CD4-positive, alpha-beta T cell (primary cell): ENCODE data around the gene NFATC1. TPM values are rescaled to one million over a fixed set of nuclear protein-coding genes. Genes with fewer than 3 reads are reported as not detected.

Experiments
- ATAC-seq: fragments of 200-7000 bp; cut with Tn5 transposase; one replicate; pipeline ENCODE4 v1.10.0; 2022; ENCODE audit warnings: mild to moderate bottlenecking; ENCODE audit not compliant: poor library complexity
- CTCF ChIA-PET: fragments of 350-600 bp; sonication (Branson Sonifier 250); formaldehyde crosslinking; loops from one replicate; lab custom pipeline; 2021; ENCODE audit warnings: antibody characterized with exemption, inconsistent platforms; lab: Charles Lee
- POLR2A ChIA-PET: fragments of 350-600 bp; sonication (Branson Sonifier 250); formaldehyde crosslinking; loops from one replicate; lab custom pipeline; 2021; ENCODE audit warnings: antibody characterized with exemption, inconsistent platforms; lab: Charles Lee
- DNase-seq, 14 experiments: peaks; one replicate each; pipeline ENCODE4 v3.0.0-alpha.2; 2013 to 2020; ENCODE audit warnings: mixed read lengths in 2 of 14
- H3K27ac ChIP-seq, 2 donors: one replicate each; pipeline versions ENCODE4 v1.5.1 to v1.7.0; 2013; ENCODE audit warnings: low read length in 2 of 2, low read depth in 1 of 2, mild to moderate bottlenecking in 1 of 2
- H3K27me3 ChIP-seq, 2 experiments: 1 replicate in 1 of 2; 2 replicates in 1 of 2; pipeline versions ENCODE4 v1.6.1 to v1.7.0; 2013; ENCODE audit warnings: low read length in 2 of 2, control low read depth in 1 of 2, mild to moderate bottlenecking in 1 of 2, moderate library complexity in 1 of 2; ENCODE audit not compliant: insufficient read depth in 2 of 2, control insufficient read depth in 1 of 2
- H3K36me3 ChIP-seq: one replicate; pipeline ENCODE4 v1.6.1; 2013; ENCODE audit warnings: low read length, control low read depth; ENCODE audit not compliant: insufficient read depth
- H3K4me1 ChIP-seq: one replicate; pipeline ENCODE4 v1.6.1; 2013; ENCODE audit warnings: low read length, control low read depth; ENCODE audit not compliant: insufficient read depth
- H3K4me3 ChIP-seq: one replicate; pipeline ENCODE4 v1.5.1; 2013; ENCODE audit warnings: mild to moderate bottlenecking, low read length, moderate library complexity
- H3K9me3 ChIP-seq, 2 experiments: 1 replicate in 1 of 2; 2 replicates in 1 of 2; pipeline versions ENCODE4 v1.6.1 to v1.7.0; 2013; ENCODE audit warnings: low read length in 2 of 2, mild to moderate bottlenecking in 2 of 2, control low read depth in 1 of 2, moderate library complexity in 1 of 2; ENCODE audit not compliant: control insufficient read depth in 1 of 2, insufficient read depth in 1 of 2
- H3K27ac Mint-ChIP-seq: one replicate; pipeline ENCODE4 v1.8.0; 2020; ENCODE audit warnings: mixed read lengths
- H3K27me3 Mint-ChIP-seq: one replicate; pipeline ENCODE4 v1.8.0; 2021; ENCODE audit warnings: mixed read lengths
- H3K36me3 Mint-ChIP-seq: one replicate; pipeline ENCODE4 v1.8.0; 2021; ENCODE audit warnings: low read depth, mixed read lengths
- H3K4me1 Mint-ChIP-seq: one replicate; pipeline ENCODE4 v1.8.0; 2021; ENCODE audit warnings: low read depth, mixed read lengths
- H3K4me3 Mint-ChIP-seq: one replicate; pipeline ENCODE4 v1.8.0; 2020; ENCODE audit warnings: mild to moderate bottlenecking, mixed read lengths
- H3K9me3 Mint-ChIP-seq: one replicate; pipeline ENCODE4 v1.8.0; 2020; ENCODE audit warnings: mixed read lengths
- intact Hi-C, 2 experiments: fragments of 100-400 bp; cut with DNase I in 1 of 2; cut with micrococcal nuclease in 1 of 2; formaldehyde crosslinking; loops; one replicate each; pipeline versions ENCODE4 v1.15.1 to v1.9.0; 2023 to 2025; cut with DNase I, micrococcal nuclease
- total RNA-seq, 174 experiments: library from RNA in 2 of 174; stranded (reverse) in 2 of 174; gene quantifications; one replicate each; pipeline ENCODE4 v1.2.3 and lab custom pipeline; 2021 to 2026
- TF ChIP-seq, protein P1 (sequence below): fragments of 200-600 bp; IDR thresholded peaks from one replicate; pipeline ENCODE4 v1.8.0; 2022; ENCODE audit warnings: antibody characterized with exemption, mild to moderate bottlenecking

NFATC1 gene
- total RNA-seq, 2 experiments from 2014 or later = 107 to 113 TPM

DNA sequence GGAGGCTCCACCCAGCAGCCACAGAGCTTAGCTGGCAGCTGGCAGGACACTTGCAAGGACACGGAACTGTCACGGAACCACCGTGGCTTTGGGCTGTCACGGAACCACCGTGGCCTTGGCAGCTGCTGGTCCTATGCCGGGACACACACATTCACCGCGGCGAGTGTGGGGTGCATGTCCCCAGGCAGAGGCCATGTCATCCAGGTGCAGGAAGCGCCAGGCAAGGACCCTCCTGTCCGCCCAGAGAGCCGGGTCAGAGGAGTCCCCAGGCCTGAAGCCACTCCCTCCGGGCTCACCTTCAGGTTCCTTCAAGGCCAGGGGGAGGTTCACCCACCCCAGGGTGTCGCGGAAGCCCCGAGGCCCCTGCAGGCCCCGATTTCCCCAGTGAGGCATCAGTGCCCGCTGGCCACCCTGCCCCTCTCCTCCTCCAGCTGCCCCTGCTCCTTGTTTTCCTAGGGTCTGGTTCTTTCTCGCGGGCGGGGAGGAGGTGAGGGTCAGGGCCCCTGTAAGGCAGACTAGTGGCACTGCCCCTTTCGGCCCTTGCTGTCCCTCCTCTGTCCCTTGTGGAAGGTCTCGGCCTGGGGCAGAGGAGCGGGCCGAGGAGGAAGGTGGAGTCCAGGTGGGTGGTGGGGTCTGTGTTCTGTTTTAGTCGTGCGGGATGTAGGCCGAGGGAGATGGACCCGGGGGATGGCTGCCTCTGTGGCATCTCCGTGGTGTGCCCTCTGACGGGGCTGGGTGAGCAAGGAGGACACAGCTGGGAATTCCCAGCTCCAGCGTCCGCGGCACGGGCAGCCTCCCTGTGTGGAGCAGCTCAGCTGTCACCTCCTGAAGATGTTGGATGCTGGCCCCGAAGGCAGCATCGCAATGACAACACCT, 60.6 kb downstream of the NFATC1 start:
- intact Hi-C loops = loop anchor here in 1 of 2 experiments (5.0 kb wide), 1 partner anchor 71 kb away; no protein-coding TSS in a partner anchor
- POLR2A ChIA-PET = interaction anchor here (1.0 kb wide), 1 partner anchor 67 kb away, joined by 3 read pairs; no protein-coding TSS in a partner anchor
- Mint-ChIP-seq H3K4me1 (peaks cover 4% of the 10 kb centered on the region), H3K27ac (peak overlapping the region; percentile 51), H3K4me3 (no peak overlapping the region), H3K9me3 (no peaks in the 10 kb centered on the region), H3K36me3 (peaks cover 60% of the 10 kb centered on the region), H3K27me3 (no peaks in the 10 kb centered on the region)
- TF ChIP-seq, protein P1, sequence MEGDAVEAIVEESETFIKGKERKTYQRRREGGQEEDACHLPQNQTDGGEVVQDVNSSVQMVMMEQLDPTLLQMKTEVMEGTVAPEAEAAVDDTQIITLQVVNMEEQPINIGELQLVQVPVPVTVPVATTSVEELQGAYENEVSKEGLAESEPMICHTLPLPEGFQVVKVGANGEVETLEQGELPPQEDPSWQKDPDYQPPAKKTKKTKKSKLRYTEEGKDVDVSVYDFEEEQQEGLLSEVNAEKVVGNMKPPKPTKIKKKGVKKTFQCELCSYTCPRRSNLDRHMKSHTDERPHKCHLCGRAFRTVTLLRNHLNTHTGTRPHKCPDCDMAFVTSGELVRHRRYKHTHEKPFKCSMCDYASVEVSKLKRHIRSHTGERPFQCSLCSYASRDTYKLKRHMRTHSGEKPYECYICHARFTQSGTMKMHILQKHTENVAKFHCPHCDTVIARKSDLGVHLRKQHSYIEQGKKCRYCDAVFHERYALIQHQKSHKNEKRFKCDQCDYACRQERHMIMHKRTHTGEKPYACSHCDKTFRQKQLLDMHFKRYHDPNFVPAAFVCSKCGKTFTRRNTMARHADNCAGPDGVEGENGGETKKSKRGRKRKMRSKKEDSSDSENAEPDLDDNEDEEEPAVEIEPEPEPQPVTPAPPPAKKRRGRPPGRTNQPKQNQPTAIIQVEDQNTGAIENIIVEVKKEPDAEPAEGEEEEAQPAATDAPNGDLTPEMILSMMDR = no peak
- Histone ChIP-seq H3K4me1 (no peaks in the 10 kb centered on the region), H3K36me3 (peaks cover 81% of the 10 kb centered on the region), H3K9me3 (no peaks in the 10 kb centered on the region), H3K27ac (no peak overlapping the region), H3K27me3 (no peaks in the 10 kb centered on the region), H3K4me3 (no peak overlapping the region)
- ATAC-seq (no peak), DNase-seq (no peak)
- CTCF ChIA-PET = no interaction called here

DNA sequence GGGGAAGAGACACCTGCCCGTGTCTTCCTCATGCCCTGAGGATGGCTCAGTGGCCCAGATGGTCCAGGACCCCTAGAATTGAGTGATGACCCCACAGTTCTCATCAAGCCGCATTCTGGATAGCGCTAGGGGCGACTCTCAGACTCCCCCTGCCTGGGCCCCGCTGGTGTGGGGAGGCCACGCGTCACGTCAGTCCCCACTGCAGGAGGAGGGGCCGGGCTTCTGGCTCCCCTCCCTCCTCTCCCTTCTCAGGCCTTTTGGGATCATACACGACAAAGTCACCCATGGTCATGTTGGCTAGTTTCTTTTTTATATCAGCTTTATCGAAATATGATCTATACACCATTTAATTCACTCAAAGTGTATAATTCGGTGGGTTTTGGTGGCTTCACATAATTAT, 61.5 kb downstream of the NFATC1 start:
- no peak for ATAC-seq
- Mint-ChIP-seq H3K27ac (peak overlapping the region; percentile 51), H3K27me3 (no peaks in the 10 kb centered on the region)

DNA sequence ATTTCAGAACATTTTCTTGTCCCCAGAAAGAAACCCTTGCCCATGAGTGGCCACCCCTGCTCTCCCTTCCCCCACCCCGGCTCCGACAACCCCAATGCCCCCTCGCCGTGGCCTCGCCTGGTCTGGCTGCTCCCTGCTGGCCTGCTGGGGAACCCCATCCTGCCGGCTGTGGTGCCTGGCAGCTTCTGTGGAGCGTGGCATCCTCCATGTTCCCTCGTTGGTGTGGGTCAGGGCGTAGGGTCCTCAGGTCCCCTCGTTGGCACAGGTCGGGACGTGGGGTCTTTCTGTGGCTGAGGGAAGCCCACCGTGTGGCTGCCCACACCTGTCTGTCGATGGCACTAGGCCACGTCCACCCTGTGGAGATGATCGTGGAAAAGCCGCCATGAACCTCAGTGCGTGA, 61.9 kb downstream of the NFATC1 start:
- Mint-ChIP-seq H3K4me3 (no peak overlapping the region), H3K27me3 (no peaks in the 10 kb centered on the region), H3K27ac (peak overlapping the region; percentile 51), H3K36me3 (peaks cover 62% of the 10 kb centered on the region), H3K4me1 (peaks cover 4% of the 10 kb centered on the region), H3K9me3 (no peaks in the 10 kb centered on the region)
- Histone ChIP-seq H3K27ac (no peak overlapping the region), H3K27me3 (no peaks in the 10 kb centered on the region), H3K4me3 (no peak overlapping the region), H3K9me3 (no peaks in the 10 kb centered on the region), H3K36me3 (peaks cover 77% of the 10 kb centered on the region), H3K4me1 (no peaks in the 10 kb centered on the region)
- TF ChIP-seq, protein P1 = no peak
- ATAC-seq (no peak), DNase-seq (no peak)
- intact Hi-C loops = loop anchor here in 1 of 2 experiments (5.0 kb wide), 1 partner anchor 70 kb away; no protein-coding TSS in a partner anchor
- CTCF ChIA-PET = no interaction called here
- POLR2A ChIA-PET = no interaction called here

More for the DNA sequence above, 61.5 kb downstream of the NFATC1 start:
- POLR2A ChIA-PET = no interaction called here
- H3K27ac ChIP-seq = no peak overlapping the region
- no peak overlapping the region for H3K4me3 Mint-ChIP-seq
- H3K4me1 ChIP-seq = no peaks in the 10 kb centered on the region
- peaks cover 60% of the 10 kb centered on the region for H3K36me3 Mint-ChIP-seq
- CTCF ChIA-PET = no interaction called here
- H3K36me3 ChIP-seq = peaks cover 79% of the 10 kb centered on the region
- H3K4me1 Mint-ChIP-seq = peaks cover 4% of the 10 kb centered on the region
- TF ChIP-seq, protein P1 = no peak
- no peaks in the 10 kb centered on the region for H3K9me3 Mint-ChIP-seq
- no peaks in the 10 kb centered on the region for H3K27me3 ChIP-seq
- H3K9me3 ChIP-seq = no peaks in the 10 kb centered on the region
- no peak overlapping the region for H3K4me3 ChIP-seq
- intact Hi-C loops = loop anchor here in 1 of 2 experiments (5.0 kb wide), 1 partner anchor 70 kb away; no protein-coding TSS in a partner anchor
- DNase-seq = no peak
